ENCODE data around the gene HELZ.

Gene HELZ

DNA sequence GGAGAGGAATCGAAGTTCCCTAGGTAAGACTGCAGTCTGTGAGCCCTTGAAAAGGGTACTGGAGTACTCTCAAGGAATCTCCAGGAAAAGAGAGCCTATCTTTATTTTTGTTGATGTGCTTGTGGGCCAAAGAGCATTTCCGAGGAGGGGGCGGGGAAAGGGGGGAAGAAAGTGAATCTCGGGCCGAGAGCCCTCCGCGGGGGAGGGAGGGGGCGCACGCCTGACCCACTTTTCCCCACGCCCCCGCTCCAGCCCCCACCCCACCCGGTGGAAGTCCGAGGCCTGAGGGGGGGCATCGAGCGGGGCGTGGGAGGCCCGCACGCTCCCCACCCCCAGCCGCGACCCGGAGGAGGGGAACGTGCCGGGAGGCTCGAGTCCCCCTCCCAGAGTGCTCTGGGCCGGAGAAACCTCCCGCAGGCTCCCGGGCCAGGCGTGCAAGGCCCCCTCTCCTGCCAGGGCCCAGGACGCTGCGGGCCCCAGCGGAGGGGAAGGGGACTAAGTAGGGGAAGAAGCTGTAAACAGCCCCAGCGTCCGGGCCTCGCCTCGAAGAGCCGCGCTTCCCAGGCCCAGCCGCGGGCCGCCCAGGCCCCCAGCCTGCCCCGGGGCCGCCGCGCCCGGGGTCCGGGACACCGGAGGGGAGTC lies 444 bp downstream of the HELZ start:
- ChIA-PET POLR2A (interaction anchor here (0.6 to 1.3 kb wide), 5 partner anchors 10 to 33 kb away, joined by 3 to 8 read pairs (median 3); no protein-coding TSS in a partner anchor), CTCF (interaction anchor here (0.8 kb wide), 1 partner anchor 23 kb away, joined by 3 read pairs; no protein-coding TSS in a partner anchor)
- Histone ChIP-seq H3K27ac (ENCODE audit: extremely low read depth, low read depth, low read length) (peak overlapping the region; percentile 96), H3K9me3 (ENCODE audit: control insufficient read depth, insufficient read depth, low read depth, low read length) (no peaks in the 10 kb centered on the region), H3K4me3 (ENCODE audit: low read depth, low read length) (peak overlapping the region; percentile 93), H3K36me3 (ENCODE audit: control insufficient read depth in 2 of 2, insufficient read depth in 1 of 2, low read length in 2 of 2) (peaks cover 8 to 11% of the 10 kb centered on the region in 2 experiments), H3K4me1 (ENCODE audit: control insufficient read depth, insufficient read depth, low read length) (peaks cover 19% of the 10 kb centered on the region)
- TF ChIP-seq, protein P1, sequence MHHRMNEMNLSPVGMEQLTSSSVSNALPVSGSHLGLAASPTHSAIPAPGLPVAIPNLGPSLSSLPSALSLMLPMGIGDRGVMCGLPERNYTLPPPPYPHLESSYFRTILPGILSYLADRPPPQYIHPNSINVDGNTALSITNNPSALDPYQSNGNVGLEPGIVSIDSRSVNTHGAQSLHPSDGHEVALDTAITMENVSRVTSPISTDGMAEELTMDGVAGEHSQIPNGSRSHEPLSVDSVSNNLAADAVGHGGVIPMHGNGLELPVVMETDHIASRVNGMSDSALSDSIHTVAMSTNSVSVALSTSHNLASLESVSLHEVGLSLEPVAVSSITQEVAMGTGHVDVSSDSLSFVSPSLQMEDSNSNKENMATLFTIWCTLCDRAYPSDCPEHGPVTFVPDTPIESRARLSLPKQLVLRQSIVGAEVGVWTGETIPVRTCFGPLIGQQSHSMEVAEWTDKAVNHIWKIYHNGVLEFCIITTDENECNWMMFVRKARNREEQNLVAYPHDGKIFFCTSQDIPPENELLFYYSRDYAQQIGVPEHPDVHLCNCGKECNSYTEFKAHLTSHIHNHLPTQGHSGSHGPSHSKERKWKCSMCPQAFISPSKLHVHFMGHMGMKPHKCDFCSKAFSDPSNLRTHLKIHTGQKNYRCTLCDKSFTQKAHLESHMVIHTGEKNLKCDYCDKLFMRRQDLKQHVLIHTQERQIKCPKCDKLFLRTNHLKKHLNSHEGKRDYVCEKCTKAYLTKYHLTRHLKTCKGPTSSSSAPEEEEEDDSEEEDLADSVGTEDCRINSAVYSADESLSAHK (tag by site-specific recombination; IDR thresholded peaks at IDR 0.05) = no peak
- TF ChIP-seq, protein P2, sequence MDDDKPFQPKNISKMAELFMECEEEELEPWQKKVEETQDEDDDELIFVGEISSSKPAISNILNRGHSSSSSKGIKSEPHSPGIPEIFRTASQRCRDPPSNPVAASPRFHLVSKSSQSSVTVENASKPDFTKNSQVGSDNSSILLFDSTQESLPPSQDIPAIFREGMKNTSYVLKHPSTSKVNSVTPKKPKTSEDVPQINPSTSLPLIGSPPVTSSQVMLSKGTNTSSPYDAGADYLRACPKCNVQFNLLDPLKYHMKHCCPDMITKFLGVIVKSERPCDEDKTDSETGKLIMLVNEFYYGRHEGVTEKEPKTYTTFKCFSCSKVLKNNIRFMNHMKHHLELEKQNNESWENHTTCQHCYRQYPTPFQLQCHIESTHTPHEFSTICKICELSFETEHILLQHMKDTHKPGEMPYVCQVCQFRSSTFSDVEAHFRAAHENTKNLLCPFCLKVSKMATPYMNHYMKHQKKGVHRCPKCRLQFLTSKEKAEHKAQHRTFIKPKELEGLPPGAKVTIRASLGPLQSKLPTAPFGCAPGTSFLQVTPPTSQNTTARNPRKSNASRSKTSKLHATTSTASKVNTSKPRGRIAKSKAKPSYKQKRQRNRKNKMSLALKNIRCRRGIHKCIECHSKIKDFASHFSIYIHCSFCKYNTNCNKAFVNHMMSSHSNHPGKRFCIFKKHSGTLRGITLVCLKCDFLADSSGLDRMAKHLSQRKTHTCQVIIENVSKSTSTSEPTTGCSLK (tag by site-specific recombination; IDR thresholded peaks at IDR 0.05) = no peak
- no peak for TF ChIP-seq ZNF521 (tag by site-specific recombination; IDR thresholded peaks at IDR 0.05)
- TF ChIP-seq, protein P3, sequence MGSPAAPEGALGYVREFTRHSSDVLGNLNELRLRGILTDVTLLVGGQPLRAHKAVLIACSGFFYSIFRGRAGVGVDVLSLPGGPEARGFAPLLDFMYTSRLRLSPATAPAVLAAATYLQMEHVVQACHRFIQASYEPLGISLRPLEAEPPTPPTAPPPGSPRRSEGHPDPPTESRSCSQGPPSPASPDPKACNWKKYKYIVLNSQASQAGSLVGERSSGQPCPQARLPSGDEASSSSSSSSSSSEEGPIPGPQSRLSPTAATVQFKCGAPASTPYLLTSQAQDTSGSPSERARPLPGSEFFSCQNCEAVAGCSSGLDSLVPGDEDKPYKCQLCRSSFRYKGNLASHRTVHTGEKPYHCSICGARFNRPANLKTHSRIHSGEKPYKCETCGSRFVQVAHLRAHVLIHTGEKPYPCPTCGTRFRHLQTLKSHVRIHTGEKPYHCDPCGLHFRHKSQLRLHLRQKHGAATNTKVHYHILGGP (tag by site-specific recombination; IDR thresholded peaks at IDR 0.05) = no peak
- no peak for TF ChIP-seq ZNF174 (tag by site-specific recombination; IDR thresholded peaks at IDR 0.05)
- peak; percentile 96 for TF ChIP-seq ZFHX2 (tag by site-specific recombination; conservative IDR thresholded peaks at IDR 0.05)
- TF ChIP-seq, protein P4, sequence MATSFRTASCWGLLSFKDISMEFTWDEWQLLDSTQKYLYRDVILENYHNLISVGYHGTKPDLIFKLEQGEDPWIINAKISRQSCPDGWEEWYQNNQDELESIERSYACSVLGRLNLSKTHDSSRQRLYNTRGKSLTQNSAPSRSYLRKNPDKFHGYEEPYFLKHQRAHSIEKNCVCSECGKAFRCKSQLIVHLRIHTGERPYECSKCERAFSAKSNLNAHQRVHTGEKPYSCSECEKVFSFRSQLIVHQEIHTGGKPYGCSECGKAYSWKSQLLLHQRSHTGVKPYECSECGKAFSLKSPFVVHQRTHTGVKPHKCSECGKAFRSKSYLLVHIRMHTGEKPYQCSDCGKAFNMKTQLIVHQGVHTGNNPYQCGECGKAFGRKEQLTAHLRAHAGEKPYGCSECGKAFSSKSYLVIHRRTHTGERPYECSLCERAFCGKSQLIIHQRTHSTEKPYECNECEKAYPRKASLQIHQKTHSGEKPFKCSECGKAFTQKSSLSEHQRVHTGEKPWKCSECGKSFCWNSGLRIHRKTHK (tag by site-specific recombination; IDR thresholded peaks at IDR 0.05) = no peak
- TF ChIP-seq, protein P5, sequence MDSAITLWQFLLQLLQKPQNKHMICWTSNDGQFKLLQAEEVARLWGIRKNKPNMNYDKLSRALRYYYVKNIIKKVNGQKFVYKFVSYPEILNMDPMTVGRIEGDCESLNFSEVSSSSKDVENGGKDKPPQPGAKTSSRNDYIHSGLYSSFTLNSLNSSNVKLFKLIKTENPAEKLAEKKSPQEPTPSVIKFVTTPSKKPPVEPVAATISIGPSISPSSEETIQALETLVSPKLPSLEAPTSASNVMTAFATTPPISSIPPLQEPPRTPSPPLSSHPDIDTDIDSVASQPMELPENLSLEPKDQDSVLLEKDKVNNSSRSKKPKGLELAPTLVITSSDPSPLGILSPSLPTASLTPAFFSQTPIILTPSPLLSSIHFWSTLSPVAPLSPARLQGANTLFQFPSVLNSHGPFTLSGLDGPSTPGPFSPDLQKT (IDR thresholded peaks at IDR 0.05; ENCODE audit: borderline replicate concordance, low read depth, low read length) = no peak
- TF ChIP-seq ZNF114 (tag by site-specific recombination; IDR thresholded peaks at IDR 0.05) = no peak
- TF ChIP-seq, protein P6, sequence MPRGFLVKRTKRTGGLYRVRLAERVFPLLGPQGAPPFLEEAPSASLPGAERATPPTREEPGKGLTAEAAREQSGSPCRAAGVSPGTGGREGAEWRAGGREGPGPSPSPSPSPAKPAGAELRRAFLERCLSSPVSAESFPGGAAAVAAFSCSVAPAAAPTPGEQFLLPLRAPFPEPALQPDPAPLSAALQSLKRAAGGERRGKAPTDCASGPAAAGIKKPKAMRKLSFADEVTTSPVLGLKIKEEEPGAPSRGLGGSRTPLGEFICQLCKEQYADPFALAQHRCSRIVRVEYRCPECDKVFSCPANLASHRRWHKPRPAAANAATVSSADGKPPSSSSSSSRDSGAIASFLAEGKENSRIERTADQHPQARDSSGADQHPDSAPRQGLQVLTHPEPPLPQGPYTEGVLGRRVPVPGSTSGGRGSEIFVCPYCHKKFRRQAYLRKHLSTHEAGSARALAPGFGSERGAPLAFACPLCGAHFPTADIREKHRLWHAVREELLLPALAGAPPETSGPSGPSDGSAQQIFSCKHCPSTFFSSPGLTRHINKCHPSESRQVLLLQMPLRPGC (tag by site-specific recombination; IDR thresholded peaks at IDR 0.05) = no peak
- TF ChIP-seq, protein P7, sequence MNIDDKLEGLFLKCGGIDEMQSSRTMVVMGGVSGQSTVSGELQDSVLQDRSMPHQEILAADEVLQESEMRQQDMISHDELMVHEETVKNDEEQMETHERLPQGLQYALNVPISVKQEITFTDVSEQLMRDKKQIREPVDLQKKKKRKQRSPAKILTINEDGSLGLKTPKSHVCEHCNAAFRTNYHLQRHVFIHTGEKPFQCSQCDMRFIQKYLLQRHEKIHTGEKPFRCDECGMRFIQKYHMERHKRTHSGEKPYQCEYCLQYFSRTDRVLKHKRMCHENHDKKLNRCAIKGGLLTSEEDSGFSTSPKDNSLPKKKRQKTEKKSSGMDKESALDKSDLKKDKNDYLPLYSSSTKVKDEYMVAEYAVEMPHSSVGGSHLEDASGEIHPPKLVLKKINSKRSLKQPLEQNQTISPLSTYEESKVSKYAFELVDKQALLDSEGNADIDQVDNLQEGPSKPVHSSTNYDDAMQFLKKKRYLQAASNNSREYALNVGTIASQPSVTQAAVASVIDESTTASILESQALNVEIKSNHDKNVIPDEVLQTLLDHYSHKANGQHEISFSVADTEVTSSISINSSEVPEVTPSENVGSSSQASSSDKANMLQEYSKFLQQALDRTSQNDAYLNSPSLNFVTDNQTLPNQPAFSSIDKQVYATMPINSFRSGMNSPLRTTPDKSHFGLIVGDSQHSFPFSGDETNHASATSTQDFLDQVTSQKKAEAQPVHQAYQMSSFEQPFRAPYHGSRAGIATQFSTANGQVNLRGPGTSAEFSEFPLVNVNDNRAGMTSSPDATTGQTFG (tag by site-specific recombination; IDR thresholded peaks at IDR 0.05; ENCODE audit: borderline replicate concordance) = no peak
- TF ChIP-seq ZNF548 (tag by site-specific recombination; IDR thresholded peaks at IDR 0.05) = no peak
- TF ChIP-seq MZF1 (tag by site-specific recombination; IDR thresholded peaks at IDR 0.05; ENCODE audit: borderline replicate concordance) = peak; percentile 33; the same call in 1 of the 2 replicates
- no peak for TF ChIP-seq TCF7L2 (IDR thresholded peaks at IDR 0.05; ENCODE audit: borderline replicate concordance, low read depth, low read length)
- TF ChIP-seq, protein P8, sequence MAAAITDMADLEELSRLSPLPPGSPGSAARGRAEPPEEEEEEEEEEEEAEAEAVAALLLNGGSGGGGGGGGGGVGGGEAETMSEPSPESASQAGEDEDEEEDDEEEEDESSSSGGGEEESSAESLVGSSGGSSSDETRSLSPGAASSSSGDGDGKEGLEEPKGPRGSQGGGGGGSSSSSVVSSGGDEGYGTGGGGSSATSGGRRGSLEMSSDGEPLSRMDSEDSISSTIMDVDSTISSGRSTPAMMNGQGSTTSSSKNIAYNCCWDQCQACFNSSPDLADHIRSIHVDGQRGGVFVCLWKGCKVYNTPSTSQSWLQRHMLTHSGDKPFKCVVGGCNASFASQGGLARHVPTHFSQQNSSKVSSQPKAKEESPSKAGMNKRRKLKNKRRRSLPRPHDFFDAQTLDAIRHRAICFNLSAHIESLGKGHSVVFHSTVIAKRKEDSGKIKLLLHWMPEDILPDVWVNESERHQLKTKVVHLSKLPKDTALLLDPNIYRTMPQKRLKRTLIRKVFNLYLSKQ (tag by site-specific recombination; IDR thresholded peaks at IDR 0.05; ENCODE audit: borderline replicate concordance) = no peak
- peak; percentile 84 for TF ChIP-seq ZNF76 (tag by site-specific recombination; IDR thresholded peaks at IDR 0.05; ENCODE audit: borderline replicate concordance, low read depth)
- TF ChIP-seq OVOL3 (tag by site-specific recombination; IDR thresholded peaks at IDR 0.05) = no peak
- no peak for TF ChIP-seq ZSCAN16 (tag by site-specific recombination; IDR thresholded peaks at IDR 0.05)
- TF ChIP-seq GLIS2 (tag by site-specific recombination; IDR thresholded peaks at IDR 0.05) = peak; percentile 94
- TF ChIP-seq, protein P9, sequence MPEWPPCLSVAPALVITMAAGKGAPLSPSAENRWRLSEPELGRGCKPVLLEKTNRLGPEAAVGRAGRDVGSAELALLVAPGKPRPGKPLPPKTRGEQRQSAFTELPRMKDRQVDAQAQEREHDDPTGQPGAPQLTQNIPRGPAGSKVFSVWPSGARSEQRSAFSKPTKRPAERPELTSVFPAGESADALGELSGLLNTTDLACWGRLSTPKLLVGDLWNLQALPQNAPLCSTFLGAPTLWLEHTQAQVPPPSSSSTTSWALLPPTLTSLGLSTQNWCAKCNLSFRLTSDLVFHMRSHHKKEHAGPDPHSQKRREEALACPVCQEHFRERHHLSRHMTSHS (tag by site-specific recombination; IDR thresholded peaks at IDR 0.05) = no peak
